Panc1 (cell line): ENCODE data around the gene MEIS2. TPM values are rescaled to one million over a fixed set of nuclear protein-coding genes. Genes with fewer than 3 reads are reported as not detected.

Source experiments
- ATAC-seq: fragments of 200-7000 bp; cut with Tn5 transposase; 2 replicates; pipeline ENCODE4 v1.9.1; 2020; ENCODE audit warnings: mild to moderate bottlenecking, moderate library complexity
- BruUV-seq: library from RNA; stranded (reverse); fragments of 400-500 nt; replicated peaks from 2 replicates; lab custom pipeline; 2021; lab: Mats Ljungman, UMichigan
- CTCF ChIA-PET: fragments of 300-600 bp; sonication (Branson Sonifier 250); formaldehyde crosslinking; loops from one replicate; lab custom pipeline; 2022; ENCODE audit warnings: antibody characterized with exemption; lab: Charles Lee
- POLR2A ChIA-PET: fragments of 300-600 bp; sonication (Branson Sonifier 250); formaldehyde crosslinking; loops from one replicate; lab custom pipeline; 2022; ENCODE audit warnings: antibody characterized with exemption; lab: Charles Lee
- DNase-seq: peaks from one replicate; pipeline ENCODE4 v3.0.0-alpha.2; 2010; ENCODE audit warnings: low read depth, low spot score
- H3K27ac ChIP-seq: 2 replicates; pipeline ENCODE4 v1.5.1; 2011; ENCODE audit warnings: mild to moderate bottlenecking, low read length, inconsistent platforms
- H3K27me3 ChIP-seq: fragments of 200-500 bp; sonication (Bioruptor generic); 2 replicates; pipeline ENCODE4 v1.6.0; 2014; ENCODE audit warnings: low read length, inconsistent platforms; ENCODE audit not compliant: control insufficient read depth, insufficient read depth
- H3K36me3 ChIP-seq: fragments of 200-500 bp; sonication (Bioruptor generic); 2 replicates; pipeline ENCODE4 v1.5.1; 2014; ENCODE audit warnings: inconsistent platforms, mild to moderate bottlenecking, low read length, moderate library complexity; ENCODE audit not compliant: control insufficient read depth, insufficient read depth
- H3K4me1 ChIP-seq: 2 replicates; pipeline ENCODE4 v1.5.1; 2011; ENCODE audit warnings: inconsistent platforms, mild to moderate bottlenecking, low read length, moderate library complexity; ENCODE audit not compliant: control insufficient read depth, insufficient read depth
- H3K4me3 ChIP-seq, 2 experiments: 2 replicates each; pipeline ENCODE4 v1.5.1; 2011 to 2012; ENCODE audit warnings: low read depth in 2 of 2, low read length in 2 of 2, mild to moderate bottlenecking in 2 of 2, inconsistent platforms in 1 of 2, moderate library complexity in 1 of 2
- H3K9me3 ChIP-seq: fragments of 200-500 bp; sonication (Bioruptor generic); 2 replicates; pipeline ENCODE4 v1.5.1; 2014; ENCODE audit warnings: low read depth, mild to moderate bottlenecking, inconsistent platforms, low read length, moderate library complexity; ENCODE audit not compliant: control insufficient read depth, insufficient read depth
- POLR2AphosphoS5 ChIP-seq: IDR thresholded peaks from 2 replicates; pipeline ENCODE4 v1.6.1; 2012; ENCODE audit warnings: mild to moderate bottlenecking, low read depth, low read length, moderate library complexity
- SIN3A ChIP-seq: IDR thresholded peaks from 2 replicates; pipeline ENCODE4 v1.6.1; 2012; ENCODE audit warnings: low read depth, mild to moderate bottlenecking, low read length, moderate library complexity, borderline replicate concordance; ENCODE audit not compliant: insufficient read depth
- TCF7L2 ChIP-seq: IDR thresholded peaks from 2 replicates; pipeline ENCODE4 v1.6.1; 2011; ENCODE audit warnings: mild to moderate bottlenecking, low read depth, low read length, inconsistent platforms
- in situ Hi-C: cut with HindIII; loops from 2 replicates; pipeline ENCODE4 v1.10.0; 2016; ENCODE audit warnings: low sequenced_read_pairs, low pct_unique_long_range_greater_than_20kb
- intact Hi-C: fragments of 100-400 bp; cut with micrococcal nuclease; formaldehyde crosslinking; loops from one replicate; pipeline ENCODE4 v1.10.0; 2022; ENCODE audit not compliant: unreplicated experiment
- total RNA-seq: library from RNA; stranded (reverse); gene quantifications from one replicate; pipeline ENCODE4 v1.2.1, GENCODE V29; 2021; ENCODE audit not compliant: unreplicated experiment
- TF ChIP-seq, protein P1 (sequence below): fragments of 450-650 bp; IDR thresholded peaks from 2 replicates; pipeline ENCODE4 v1.5.1; 2017; ENCODE audit warnings: mild to moderate bottlenecking
- TF ChIP-seq, protein P2 (sequence below), 2 experiments: IDR thresholded peaks; 2 replicates each; pipeline ENCODE4 v1.6.1; 2011 to 2012; ENCODE audit warnings: low read depth in 2 of 2, control low read depth in 1 of 2, low read length in 1 of 2, mild to moderate bottlenecking in 1 of 2, moderate library complexity in 1 of 2; ENCODE audit not compliant: insufficient read depth in 1 of 2

Gene MEIS2
- total RNA-seq, 1 experiment from 2014 or later: 9.3 TPM

DNA sequence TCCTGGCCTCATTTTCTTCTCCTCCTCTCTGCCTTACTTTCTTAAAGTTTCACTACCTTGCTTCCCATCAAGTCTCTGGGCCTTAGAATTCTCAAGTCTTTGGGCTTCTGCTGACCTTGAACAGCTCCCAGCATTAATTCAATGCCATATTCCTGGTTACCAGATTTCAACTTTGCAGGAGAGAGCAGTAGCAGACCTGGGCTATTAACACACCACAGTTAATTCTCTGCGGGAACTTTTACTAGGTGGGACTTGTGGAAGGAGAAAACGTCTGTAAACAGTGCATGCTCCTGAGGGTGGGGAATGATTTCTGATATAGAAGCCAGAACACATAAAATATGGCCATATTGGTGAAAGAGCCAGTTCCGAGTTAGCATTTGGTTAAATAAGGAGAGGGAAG is 214.6 kb downstream of the MEIS2 start:
- DNase-seq (no peak), ATAC-seq (no peak)
- TF ChIP-seq, protein P1, sequence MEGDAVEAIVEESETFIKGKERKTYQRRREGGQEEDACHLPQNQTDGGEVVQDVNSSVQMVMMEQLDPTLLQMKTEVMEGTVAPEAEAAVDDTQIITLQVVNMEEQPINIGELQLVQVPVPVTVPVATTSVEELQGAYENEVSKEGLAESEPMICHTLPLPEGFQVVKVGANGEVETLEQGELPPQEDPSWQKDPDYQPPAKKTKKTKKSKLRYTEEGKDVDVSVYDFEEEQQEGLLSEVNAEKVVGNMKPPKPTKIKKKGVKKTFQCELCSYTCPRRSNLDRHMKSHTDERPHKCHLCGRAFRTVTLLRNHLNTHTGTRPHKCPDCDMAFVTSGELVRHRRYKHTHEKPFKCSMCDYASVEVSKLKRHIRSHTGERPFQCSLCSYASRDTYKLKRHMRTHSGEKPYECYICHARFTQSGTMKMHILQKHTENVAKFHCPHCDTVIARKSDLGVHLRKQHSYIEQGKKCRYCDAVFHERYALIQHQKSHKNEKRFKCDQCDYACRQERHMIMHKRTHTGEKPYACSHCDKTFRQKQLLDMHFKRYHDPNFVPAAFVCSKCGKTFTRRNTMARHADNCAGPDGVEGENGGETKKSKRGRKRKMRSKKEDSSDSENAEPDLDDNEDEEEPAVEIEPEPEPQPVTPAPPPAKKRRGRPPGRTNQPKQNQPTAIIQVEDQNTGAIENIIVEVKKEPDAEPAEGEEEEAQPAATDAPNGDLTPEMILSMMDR: no peak
- TF ChIP-seq POLR2AphosphoS5 (no peak), TCF7L2 (no peak), SIN3A (no peak)
- TF ChIP-seq, protein P2, sequence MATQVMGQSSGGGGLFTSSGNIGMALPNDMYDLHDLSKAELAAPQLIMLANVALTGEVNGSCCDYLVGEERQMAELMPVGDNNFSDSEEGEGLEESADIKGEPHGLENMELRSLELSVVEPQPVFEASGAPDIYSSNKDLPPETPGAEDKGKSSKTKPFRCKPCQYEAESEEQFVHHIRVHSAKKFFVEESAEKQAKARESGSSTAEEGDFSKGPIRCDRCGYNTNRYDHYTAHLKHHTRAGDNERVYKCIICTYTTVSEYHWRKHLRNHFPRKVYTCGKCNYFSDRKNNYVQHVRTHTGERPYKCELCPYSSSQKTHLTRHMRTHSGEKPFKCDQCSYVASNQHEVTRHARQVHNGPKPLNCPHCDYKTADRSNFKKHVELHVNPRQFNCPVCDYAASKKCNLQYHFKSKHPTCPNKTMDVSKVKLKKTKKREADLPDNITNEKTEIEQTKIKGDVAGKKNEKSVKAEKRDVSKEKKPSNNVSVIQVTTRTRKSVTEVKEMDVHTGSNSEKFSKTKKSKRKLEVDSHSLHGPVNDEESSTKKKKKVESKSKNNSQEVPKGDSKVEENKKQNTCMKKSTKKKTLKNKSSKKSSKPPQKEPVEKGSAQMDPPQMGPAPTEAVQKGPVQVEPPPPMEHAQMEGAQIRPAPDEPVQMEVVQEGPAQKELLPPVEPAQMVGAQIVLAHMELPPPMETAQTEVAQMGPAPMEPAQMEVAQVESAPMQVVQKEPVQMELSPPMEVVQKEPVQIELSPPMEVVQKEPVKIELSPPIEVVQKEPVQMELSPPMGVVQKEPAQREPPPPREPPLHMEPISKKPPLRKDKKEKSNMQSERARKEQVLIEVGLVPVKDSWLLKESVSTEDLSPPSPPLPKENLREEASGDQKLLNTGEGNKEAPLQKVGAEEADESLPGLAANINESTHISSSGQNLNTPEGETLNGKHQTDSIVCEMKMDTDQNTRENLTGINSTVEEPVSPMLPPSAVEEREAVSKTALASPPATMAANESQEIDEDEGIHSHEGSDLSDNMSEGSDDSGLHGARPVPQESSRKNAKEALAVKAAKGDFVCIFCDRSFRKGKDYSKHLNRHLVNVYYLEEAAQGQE (IDR thresholded peaks at IDR 0.05; ENCODE audit: insufficient read depth in 1 of 2, low read depth in 2 of 2, low read length in 1 of 2): no peak
- Histone ChIP-seq H3K4me3 (no peak overlapping the region), H3K27ac (no peak overlapping the region), H3K9me3 (no peaks in the 10 kb centered on the region), H3K27me3 (peaks cover 24% of the 10 kb centered on the region), H3K4me1 (peaks cover 5% of the 10 kb centered on the region; the same call in 1 of the 2 replicates), H3K36me3 (no peaks in the 10 kb centered on the region)
- intact Hi-C loops (no loop called here), in situ Hi-C loops (no loop called here)
- BruUV-seq: no TSS peak
- CTCF ChIA-PET: no interaction called here
- POLR2A ChIA-PET: no interaction called here

DNA sequence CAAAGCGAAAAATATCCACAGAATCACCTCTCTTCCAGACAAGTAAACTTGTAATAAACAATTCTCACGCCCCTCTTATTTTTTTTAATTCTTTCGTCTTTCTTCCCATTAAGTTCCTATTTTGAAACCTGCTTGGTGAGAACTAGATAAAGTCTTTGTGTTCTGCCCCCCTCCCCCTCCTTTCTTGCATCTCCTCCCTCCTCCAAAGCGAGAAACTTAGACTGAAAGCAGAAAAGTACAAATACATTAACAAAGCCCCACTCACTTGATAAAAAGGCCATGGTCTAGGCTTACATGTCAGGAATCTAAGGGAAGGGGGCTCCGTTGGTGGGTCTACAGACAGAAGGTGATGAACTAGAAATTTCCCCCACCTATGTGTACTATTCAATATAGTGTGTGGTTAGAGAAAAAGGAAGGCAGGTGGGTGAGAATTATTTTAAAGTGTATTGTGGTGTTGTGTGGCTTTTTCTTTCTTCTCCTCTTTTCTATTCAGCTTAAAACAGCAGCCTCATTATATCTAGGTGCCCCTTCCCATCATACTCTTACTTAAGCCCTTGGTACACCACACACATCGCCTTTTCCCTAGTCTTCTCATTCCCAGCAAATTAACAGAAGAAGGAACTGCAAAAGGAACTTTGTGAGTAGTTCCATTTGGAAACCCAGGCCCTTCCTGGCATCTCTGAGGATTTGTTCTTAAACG is 215.3 kb downstream of the MEIS2 start:
- no peaks in the 10 kb centered on the region for H3K9me3 ChIP-seq
- no TSS peak for BruUV-seq
- no peak for DNase-seq
- TF ChIP-seq SIN3A (no peak), TCF7L2 (no peak), POLR2AphosphoS5 (no peak)
- TF ChIP-seq, protein P2 (IDR thresholded peaks at IDR 0.05; ENCODE audit: insufficient read depth in 1 of 2, low read depth in 2 of 2, low read length in 1 of 2): no peak
- TF ChIP-seq, protein P1: no peak
- POLR2A ChIA-PET: no interaction called here
- intact Hi-C loops: loop anchor here (5.0 kb wide), 1 partner anchor 247 kb away; no protein-coding TSS in a partner anchor
- no peak overlapping the region for H3K4me3 ChIP-seq
- no peaks in the 10 kb centered on the region for H3K36me3 ChIP-seq
- CTCF ChIA-PET: no interaction called here
- peaks cover 24% of the 10 kb centered on the region for H3K27me3 ChIP-seq
- in situ Hi-C loops: no loop called here
- peaks cover 5% of the 10 kb centered on the region; the same call in 1 of the 2 replicates for H3K4me1 ChIP-seq
- no peak for ATAC-seq
- H3K27ac ChIP-seq: no peak overlapping the region
